SW 1271 (cell line): ENCODE data around the gene AMZ1.
A peak's percentile ranks its signal among the peaks of the same experiment; 100 is the strongest.
"Not testable (repeated sequence)": the region's sequence is repeated elsewhere in the genome, so short reads cannot be mapped to it uniquely, and the experiment has no call there.

ENCODE experiments used
- DNase-seq, 2 experiments: peaks; one replicate each; lab custom pipeline; 2025; lab: John Stamatoyannopoulos, UW

Gene AMZ1

GRCh38 chr7:2670171-2670570, 17.8 kb upstream of the AMZ1 start:
- DNase-seq: no peak

DNA sequence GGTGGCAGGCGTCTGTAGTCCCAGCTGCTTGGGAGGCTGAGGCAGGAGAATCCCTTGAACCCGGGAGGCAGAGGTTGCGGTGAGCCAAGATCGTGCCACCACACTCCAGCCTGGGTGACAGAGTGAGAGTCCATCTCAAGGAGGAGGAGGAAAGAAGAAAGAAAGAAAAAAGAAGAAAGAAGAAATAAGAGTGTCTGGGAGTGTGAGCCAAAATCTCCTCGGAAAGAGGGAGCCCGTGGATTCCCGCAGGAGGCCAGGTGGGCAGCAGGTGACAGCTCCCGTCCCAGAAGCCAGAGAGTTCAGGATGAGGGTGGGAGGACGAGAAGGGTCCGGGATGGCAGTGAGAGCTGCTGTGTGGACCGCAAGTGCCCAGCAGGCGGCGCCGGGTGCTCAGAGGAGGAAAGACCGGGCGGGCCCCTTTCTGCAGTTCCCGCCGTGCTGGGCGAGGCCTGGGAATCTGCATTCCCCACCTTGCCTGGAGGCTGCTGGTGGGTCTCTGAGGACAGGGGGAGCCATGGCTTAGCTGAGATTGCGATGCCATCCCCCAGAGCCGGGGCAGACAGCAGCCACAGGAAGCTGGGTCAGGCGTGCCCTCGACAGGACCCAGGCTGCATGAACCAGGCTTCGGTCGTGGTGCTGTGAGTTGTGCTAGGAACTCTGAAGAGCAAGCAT, 17.1 kb upstream of the AMZ1 start:
- DNase-seq: peak; percentile 54 to 73

- not testable (repeated sequence) for DNase-seq
These were observed 14.8 kb upstream of the AMZ1 start for GRCh38 chr7:2673214-2673613.

DNA sequence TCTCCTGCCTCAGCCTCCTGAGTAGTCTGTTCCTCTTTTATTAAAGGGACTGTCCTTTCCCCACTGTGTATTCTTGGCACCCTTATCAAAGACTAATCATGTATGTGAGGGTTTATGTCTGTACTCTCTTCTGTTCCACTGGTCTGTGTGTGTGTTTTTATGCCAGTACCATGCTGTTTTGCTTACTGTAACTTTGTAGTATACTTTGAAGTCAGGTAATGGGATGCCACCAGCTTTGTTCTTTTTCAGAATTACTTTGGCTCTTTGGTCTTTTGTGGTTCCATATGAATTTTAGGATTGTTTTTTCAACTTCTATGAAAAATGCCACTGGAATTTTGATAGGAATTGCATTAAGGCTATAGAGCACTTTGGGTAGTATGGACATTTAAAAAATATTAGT, 14.1 kb upstream of the AMZ1 start:
- no peak for DNase-seq

DNA sequence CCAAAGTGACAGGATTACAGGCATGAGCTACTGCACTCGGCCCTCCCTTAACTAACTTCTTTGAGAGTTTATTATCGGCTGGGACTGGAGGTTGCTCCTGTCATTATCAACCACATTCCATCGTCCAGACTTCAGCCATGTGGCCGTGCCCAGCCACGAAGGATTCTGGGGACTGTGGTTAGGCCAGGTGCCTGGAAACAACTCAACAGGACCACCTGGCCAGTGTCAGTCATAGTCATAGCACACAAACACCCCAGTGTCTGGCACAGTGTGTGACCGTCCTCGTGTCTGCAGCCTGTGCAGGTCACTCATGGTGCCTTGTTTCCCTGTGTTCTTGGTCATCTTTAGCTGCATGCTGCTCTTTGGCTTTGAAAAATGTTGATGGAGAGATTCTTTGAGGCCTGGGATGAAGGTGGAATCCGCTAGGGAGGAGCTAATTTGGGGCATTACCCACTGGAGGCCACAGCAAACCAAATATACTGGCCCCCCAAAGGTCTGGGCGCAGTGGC, 12.7 kb upstream of the AMZ1 start:
- no peak for DNase-seq

DNA sequence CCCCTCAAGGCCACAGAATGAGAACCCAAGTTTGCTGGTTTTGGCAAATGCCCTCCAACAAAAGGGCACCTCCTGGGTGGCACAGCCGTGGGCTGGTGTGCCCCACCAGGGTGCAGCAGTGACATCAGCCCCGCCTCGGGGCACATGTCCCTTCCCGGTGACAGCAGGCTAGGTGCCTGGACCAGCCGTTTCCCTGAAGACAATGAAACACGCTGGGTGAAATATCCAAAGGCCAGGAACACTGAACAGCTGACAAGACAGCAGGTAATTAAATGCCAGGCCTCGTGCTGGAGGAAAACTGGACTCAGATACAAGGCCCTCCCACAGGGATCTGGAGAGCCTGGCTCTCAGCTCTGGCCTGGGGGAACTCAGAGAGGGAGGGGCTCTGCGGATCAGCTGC, 11.4 kb upstream of the AMZ1 start:
- DNase-seq: not testable (repeated sequence)

GRCh38 chr7:2678454-2678853, 9.5 kb upstream of the AMZ1 start:
- DNase-seq: not testable (repeated sequence)

DNA sequence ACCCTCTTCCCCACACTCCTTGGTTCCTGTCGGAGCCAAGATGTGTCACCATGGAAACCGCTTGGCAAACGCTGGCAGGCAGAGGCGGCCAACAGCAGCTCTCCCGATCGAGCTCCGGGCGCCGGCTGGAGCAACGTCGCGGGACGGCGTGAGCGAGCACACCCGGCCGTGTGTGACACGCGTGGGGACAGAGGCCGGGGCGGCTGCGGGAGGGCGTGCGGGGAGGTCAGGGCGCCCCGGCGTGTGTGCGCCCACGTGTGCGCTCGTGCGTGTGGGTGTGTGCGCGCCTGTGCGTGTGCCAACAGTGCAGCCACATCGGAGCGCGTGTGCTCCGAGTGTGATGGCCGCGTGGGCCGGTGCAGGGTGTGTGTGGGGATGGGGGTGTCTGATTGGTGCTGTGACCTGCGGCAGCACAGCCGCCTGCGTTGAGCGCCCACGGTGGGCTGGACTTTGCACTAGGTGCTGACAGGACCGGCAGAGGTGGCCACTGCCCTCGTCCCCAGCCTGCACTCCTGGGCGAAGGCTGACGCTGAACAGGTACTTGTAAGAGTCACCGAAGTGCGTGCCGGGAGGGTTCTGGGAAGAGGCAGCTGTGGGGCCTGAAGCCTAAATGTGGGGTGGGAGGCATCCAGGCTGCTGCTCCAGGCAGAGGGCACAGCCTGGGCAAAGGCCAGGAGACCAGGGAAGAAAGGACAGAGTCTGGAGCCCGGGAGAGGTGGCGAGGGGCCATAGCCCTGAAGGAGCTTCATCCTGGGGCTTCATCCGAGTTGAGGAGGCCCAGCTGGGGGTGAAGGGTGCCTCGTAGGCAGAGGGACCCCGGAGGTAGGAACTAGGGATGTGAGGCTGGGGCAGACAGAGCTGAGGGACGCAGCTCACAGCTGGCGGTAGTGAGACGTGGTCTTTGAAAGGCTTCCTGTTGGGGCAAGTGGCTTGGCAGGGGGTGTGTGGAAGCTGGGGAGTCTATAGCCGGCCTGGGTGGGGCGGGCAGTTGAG, 8.6 kb upstream of the AMZ1 start:
- not testable (repeated sequence) for DNase-seq

DNA sequence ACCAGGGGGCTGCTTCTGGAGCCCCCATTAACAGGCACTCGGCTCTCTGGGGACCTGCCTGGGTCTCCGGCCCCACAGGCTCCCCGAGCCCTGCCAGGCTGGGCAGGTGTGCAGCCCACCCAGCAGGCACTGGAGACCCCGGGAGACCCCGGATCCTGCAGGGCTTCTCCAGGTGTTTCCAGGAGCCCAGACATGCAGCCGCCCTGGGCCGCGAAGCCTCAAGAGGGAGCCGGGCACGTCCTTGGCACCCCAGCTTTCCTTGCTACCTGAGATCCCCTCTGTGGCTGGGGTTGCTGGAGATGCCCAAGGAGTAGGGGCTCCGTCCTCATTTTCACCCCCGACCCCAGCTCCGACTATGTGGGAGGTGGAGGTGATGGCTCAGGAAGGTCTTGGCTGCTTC, 7.7 kb upstream of the AMZ1 start:
- no peak for DNase-seq

- DNase-seq: peak in 1 of 2 experiments; percentile 67
These were observed 7.1 kb upstream of the AMZ1 start for GRCh38 chr7:2680792-2681490.

DNA sequence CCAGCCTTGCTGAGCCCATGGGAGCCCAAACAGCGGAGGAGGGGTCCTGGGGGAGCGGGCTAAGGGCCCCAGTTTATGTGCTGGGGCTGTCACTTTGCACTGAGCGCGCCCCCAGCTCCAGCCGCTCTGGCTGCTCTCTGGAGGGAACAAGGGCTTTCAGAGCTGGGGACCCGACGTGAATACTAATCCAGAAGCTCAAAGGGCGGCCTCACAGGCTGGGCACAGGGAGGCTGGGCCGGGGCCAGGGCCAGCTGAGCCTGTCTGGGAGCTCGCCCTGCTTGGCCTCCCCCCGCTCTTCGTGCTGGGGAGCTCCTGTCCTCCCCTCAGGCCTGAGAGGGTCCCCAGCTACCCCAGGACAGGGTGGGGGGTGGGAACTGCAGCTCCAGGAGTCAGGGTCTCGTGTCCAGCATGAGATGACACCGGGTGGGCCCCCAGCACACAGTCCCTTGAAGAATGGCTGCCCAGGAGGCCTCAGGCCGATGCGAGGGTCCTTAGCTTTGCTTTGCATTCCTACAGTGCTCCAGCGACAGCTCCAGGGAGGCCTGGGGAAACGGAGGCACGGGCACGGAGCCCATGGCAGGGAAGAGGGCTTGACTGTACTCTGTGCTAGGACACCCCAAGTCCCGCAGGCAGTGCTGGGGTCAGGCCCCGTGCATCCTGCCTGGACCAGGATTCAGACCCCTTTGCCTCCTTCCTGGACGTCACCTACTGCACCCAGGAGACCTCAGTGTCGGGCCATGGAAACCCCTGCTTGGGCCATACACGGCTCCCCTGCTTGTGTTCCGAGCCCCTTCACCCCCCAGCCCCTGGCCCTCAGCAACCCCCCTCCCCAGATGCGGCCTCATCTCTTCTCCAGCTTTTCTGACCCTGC, 5.8 kb upstream of the AMZ1 start:
- DNase-seq: no peak

DNA sequence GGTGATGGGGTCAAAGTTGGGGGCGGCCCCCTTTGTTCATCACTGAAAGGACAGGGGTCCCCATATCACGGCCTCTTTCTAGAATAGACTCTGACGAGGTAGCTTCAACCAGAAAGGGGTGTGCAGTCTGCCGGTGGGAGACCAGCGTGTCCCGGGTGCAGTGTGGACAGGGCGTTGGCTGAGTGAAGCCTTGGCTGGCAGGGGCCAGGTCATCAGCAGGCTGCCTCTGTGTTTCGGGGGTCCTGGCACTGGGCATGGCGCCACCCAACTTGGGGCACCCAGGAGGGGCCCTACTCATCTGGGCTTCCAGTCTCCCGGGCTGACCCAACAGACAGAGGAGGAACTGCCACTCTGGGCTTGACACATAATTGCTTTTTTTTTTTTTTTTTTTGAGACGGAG, 3.5 kb upstream of the AMZ1 start:
- no peak for DNase-seq

- no peak for DNase-seq
These were observed 1.9 kb upstream of the AMZ1 start for GRCh38 chr7:2686101-2686500.

- DNase-seq: no peak
These were observed 598 bp upstream of the AMZ1 start for GRCh38 chr7:2687338-2687869.

DNA sequence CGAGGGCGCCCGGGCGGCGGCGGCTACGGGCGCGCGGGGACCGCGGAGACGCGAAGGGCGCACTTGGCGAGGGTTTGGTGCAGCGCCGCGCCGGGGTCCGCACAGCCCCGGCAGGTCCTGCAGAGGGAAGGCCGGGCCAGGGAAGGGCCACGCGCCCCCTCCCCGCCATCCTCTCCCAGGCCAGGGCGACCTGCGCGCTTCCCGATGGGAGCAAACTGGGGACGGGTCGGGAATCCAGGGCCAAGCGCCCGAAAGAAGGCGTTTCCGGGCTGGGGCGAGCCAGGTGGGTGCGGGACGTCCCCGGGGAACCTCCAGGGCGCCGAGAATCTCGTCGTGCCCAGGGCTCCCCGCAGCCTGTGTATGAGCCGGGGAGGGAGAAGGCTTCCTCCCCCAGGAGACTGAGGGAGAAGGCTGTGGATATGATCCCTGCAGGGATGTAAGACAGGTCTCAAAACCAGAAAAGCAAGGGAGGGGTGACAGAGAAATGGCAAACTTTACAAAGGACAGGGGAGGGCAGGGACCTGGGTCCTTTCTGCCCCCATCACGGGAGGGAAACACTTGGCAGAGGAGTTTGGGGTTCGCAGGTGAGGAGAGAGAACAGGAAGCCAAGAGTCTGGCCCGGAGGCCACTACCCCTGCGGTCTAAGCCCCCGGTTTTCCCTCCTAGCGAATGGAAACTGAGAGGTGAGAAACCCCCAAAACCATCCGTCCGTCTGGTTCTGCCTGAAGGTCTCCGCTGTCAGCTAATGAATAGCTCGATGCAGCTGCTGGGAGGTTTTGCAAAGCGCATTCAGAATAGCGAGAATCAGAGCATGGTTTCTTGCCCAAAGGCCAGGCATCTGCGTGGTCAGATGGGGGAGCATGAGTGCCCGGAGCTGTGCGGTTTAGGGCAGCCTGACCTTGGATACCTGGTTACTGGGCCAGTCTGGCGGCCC, 674 bp downstream of the AMZ1 start:
- no peak for DNase-seq

DNA sequence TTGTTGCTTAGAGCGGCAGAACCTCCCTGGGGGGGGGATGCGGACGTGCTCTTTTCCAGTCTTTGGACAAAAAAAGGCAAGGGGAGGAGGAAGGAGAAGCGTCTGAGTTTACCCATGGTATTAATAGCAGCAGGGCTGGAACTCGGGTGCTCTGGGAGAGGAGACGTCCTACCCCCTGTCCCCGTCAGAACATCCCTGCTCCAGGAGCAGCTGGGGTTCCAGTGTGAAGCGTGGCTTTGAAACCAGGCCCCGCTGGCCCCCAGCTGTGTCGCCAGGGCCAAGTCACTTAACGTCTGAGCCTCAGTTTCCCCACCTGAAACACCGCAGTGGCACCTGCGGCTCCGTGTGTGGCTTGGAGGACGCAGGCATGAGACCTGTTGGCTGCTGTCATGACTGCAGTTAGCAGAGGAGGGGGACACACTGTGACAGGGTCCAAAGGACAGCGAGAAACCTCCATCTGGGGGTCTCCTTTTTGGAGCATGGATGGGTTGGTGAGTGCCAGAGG, 1.4 kb downstream of the AMZ1 start:
- no peak for DNase-seq

DNA sequence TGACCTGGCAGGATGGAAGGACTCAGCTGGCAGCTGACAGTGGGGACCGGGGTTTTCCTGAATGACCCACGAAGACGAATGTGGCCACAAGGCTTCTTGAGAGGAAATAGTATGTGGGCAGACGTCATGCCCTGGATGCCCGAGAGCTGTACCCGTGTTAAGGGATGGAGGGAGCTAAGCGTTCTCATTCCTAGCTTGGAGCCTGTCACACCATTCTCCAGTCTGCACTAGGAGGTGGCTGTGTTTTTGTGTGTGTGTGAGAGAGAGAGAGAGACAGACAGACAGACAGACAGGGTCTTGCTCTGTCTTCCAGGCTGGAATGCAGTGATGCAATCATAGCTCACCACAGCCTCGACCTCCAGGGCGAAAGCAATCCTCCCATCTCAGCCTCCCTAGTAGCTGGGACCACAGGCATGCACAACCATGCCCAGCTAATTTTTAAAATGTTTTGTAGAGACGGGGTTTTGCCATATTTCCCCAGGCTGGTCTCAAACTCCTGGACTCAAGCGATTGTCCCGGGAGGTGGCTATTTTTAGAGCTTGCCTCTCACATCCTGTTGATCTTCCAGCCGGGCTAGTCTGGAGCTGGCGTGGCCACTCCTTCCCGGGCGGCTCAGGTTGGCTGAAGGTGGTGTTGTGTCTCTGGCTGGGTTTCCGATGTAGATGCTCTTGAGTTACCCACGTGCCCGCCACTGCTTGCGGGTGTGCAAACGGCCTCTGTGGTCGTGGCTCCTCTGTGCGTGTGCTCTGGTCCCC, 2.1 kb downstream of the AMZ1 start:
- DNase-seq: no peak

DNA sequence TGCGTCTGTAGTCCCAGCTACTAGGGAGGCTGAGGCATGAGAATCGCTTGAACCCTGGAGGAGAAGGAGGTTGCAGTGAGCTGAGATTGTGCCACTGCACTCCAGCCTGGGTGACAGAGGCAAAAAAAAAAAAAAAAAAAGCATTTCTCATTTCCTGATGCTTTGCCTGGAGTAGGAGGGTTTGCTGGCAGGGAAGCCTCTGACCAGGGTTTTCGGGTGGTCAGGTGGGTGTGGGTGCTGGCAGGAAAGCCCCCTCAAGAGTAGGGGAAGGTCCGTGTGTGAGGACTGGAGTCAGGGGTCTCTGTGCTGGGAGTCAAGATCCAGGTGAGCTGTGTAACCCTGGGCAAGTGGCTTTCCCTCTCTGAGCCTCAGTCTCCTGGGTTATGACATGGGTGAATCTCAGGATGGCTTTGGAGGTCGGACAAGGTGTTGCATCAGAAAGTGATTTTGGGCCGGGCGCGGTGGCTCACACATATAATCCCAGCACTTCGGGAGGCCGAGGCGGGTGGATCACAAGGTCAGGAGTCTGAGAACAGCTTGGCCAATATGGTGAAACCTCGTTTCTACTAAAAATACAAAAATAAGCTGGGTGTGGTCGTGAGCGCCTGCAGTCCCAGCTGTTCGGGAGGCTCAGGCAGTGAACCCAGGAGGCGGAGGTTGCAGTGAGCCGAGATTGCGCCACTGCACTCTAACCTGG, 3.2 kb downstream of the AMZ1 start:
- DNase-seq: no peak
